Effector CD8-positive, alpha-beta T cell (primary cell): ENCODE measurements around the gene LDLRAD4.

Source experiments
- DNase-seq: peaks from one replicate; lab custom pipeline; 2025; lab: John Stamatoyannopoulos, UW

Gene LDLRAD4

DNA sequence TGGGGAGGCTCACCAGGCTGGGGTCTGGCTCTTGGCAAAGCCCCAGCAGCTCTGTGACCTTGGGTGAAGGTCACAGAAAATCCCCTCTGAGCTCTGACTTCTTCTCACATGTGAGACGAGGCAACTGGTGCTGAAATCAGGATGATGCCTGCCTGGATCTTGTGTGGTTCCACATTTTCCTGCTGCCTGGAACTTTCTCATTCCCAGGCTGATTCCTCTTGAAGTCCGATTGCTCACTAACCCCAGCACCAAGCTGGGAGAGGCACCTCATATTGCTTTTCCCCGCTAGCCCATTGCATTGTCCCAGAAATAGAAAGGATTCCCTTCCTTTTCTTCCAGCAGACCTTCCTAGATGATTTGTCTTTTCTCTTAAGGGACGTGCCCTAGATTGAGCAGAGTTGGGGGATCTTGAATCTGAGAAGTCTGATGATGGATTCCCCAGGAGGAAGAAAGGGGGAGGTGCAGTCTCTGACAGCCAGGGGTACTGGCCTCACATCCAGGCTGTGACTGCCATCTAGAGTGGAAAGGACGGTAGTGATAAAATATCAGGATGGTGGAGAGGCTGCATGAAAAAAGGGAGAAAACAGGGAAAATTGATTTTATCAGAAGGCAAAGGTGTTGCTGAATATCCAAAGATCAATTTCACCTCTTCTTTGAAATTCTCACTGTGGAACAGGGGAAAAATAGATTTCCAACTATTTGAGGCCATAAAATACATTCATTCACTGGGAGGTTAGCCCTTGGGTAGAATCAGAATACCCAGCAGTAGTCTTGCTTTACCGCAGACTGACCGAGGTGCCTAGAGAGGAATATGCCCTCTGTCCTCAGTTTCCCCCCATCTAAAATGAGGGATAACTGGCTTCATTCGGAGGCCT lies 411.5 kb downstream of the LDLRAD4 start:
- peak; percentile 16 for DNase-seq

DNA sequence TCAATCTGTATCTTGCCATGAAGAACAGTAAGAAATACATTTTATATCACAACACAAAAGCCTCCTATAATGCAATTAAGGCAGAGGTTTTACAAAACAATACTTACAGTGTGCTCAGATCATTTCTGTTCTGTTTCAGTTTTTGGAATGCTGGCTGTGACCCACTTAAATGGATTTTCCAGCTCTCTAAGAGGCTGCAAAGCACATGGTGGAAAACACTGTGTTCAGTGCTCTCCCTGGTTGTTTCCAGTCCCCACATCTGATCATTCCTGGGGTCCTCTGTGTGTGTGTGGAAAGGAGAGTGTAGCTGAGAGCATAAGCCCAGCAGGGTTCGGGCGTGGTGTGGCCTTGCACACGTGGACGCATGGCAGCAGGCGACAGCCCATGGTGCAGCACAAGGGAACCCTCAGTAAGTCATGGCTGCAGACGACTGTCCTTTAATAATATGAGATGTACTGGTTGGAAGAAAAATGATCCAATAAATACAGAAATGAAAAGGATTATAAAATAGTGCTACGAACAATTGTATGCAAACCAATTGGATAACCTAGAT lies 412.2 kb downstream of the LDLRAD4 start:
- DNase-seq: no peak

DNA sequence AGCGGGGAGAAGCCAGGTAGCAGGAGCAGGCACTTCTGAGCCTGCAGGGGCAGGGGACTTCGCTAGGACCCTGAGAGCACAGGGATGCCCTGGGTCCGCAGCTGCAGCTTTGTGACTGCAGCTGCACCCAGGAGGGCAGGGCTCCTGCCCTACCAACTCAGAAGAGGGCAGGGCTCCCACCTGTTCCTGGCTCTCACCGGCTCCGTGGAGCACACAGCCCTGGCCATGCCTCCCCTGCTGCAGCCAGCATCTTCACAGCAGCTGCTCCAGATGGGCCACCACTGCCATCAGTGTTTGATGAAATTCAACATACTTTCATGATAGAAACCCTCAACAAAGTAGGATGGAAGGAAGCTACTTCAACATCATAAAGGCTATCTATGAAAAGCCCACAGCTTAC lies 415.1 kb downstream of the LDLRAD4 start:
- DNase-seq: no peak

DNA sequence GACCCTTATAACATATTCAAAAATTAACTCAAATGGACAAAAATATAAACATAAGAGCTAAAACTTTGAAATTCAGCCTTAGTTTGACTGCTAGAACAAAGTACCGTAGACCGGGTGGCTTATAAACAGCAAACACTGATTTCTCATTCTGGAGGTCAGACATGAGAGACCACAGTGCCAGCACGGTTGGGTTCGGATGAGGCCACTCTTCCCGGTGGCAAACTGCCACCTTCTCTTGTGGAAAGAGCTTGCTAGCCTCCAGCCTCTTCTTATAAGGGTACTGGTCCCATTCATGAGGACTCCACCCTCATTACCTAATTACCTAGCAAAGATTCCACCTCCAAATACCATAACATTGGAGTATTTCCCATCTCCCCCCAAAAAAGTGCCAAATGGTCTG lies 416.5 kb downstream of the LDLRAD4 start:
- DNase-seq: no peak

DNA sequence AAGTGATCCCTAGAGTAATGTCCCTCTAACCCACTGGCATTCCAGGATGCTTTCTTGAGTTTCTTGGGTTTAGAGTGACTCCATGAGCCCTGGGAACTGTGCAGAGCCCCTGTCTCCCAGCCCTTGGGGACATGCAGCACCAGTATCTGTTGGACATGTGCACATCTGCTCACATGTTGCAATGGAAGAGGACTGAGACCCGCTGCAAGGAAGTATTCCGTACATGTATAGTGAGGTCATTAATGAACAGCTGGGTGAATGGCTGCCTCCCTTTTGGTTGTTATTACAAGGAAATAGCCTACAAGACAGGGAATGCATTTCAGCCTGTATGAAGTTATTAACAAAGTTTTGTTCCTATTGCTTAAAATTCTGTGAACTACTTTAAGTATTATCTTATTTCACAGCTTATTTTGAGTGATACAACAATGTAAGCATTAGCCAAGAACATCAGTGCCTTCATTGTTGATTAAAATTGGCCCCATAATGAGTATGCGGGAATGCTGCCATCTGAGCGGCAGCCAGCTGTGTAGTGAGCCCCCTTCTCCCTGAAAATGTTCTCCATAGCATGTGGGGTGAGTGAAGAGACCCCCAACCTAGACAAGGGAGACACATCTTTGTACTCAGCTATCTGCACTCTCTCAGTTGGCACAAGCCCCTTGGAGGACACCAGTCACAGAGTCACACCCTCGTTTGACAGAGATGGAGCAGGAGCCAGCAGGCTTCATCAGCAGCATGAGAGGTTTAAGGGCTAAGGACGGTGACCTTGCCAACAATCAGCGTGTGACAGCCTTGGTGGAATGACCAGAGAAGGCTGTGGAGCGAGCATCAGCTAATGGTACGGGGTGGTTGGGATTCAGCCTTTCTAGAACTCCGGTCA lies 420.4 kb downstream of the LDLRAD4 start:
- no peak for DNase-seq

DNA sequence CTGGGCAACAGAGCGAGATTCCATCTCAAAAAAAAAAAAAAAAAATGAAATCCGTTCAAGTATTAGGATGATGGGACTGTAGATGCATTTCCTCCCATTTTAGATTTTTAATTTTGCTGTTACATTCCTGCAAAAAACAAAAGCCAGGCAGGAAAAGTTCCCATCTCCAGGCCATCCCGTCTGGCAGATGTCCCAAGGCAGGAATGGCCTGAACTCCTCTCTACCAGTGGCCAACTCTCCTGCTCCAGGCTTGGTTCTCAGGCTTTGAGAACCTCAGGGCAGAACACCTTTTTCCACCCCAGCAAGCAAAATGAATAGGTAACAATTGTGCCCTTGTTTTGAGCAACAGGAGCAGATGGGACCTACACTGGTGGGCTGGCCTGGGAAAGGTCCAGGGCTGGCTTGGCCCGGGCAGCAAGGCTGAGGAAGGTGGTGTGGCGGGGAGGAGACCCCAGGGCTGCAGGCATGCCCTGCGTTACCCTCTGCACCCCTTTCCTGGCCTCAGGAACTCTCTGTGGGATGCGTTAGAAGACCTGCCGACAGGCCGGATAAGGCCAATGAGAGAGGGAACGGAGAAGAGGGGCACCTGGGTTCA lies 421.8 kb downstream of the LDLRAD4 start:
- no peak for DNase-seq

DNA sequence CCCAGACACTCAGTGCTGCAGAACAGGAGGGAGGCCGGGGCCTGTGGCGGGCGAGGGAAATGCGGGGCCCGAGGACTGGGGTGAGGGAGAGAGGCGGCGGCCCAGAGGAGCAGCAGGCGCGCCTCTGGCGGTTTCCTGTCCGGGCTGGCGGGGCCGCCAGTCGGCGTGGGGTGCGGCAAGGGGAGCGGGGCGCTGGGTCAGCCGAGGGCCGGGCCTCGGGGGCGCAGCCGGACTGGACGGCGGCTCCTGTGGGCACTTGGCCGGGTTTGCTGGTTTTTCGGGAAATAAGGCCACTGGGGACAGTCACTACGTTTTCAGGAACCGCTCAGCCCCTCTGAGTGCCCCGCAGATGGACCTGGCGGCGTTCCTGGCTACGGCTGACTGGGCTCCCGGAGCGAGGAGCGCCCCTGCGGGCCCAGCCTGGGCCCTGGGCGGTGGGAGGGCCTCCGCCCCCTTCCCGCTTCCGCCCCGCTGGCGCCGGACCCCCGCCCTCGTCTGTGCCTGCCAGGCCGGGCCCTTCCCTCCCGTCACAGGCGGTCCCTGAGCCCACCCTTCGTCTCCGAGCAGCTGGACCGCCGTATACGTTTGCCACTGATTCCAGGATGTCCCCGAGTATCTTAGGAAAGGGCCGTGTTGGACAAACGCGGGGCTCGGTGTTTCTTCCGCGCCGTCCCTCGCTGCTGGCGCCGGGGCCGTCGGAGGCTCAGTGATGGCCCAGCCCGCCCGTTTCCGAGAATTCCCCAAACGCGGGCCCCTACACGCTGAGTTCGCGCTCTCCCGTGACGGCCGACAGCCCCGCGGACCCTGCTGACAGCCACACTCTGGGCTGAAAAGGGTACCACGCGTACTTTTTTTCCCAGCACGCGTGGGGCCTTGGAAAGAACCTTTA lies 423.2 kb downstream of the LDLRAD4 start:
- no peak for DNase-seq

DNA sequence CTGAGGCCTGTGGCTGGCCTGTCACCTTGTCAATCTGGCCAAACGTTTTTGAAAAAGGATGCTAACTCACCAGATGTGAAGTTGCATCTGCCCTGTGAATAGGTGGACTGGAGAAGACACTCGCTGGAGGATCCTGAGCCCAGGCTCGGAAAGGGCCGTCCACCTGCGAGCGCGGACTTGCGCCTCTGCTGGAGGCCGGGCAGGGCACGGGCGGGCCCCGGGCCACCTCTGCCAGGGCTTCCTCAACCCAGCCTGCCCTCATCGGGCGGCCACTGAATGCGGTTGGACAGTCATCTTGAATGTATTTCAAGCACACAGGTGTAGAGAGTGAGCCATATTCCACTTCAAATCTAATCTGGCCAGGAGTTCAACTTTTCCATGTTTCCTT lies 423.9 kb downstream of the LDLRAD4 start:
- no peak for DNase-seq

DNA sequence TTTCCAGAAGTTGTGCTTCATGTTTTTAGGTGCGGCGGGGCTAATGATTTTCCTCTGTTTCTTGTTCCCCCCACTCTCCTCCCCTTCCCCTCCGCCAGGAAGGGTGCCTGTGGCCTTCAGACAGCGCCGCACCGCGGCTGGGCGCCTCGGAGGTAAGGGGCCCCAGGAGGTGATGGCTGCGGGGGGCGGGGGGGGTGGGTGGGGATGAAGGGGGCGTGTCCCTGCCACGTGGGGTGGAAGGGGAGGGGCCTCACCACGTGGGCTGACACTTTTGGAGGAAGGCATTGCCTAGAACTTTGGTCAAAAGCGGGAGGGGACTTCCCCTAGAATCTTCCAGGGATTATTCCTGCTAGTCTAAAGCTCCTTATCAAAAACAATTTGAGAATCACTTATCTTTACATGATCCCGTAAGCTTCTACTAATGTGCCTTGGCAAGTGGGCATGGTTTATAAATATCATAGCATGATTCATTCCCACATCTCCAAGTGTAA lies 424.7 kb downstream of the LDLRAD4 start:
- DNase-seq: no peak

DNA sequence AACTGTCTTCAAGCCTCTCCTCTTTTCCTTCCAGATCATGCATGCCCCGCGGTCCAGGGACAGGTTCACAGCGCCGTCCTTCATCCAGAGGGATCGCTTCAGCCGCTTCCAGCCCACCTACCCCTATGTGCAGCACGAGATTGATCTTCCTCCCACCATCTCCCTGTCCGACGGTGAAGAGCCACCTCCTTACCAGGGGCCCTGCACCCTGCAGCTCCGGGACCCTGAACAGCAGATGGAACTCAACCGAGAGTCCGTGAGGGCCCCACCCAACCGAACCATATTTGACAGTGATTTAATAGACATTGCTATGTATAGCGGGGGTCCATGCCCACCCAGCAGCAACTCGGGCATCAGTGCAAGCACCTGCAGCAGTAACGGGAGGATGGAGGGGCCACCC lies 426.5 kb downstream of the LDLRAD4 start:
- DNase-seq: no peak

DNA sequence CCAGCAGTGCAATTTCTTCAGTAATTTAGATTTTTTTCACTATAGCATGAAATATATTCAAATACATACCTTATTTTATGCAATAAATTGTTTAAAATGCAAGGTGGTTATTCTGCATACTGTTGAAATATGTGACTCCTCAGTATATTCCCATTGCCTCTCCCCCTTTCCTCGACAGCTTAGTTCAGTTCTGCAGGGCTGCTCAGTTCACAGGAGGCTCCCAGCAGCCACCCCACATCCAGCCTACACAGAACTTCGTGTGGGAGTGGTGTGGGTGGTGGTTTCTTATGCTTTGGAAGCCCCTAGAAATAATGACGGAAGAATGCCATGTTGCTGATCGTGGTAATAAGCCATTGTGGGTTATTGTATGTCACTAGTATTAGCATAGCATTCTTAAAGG lies 428.1 kb downstream of the LDLRAD4 start:
- no peak for DNase-seq

DNA sequence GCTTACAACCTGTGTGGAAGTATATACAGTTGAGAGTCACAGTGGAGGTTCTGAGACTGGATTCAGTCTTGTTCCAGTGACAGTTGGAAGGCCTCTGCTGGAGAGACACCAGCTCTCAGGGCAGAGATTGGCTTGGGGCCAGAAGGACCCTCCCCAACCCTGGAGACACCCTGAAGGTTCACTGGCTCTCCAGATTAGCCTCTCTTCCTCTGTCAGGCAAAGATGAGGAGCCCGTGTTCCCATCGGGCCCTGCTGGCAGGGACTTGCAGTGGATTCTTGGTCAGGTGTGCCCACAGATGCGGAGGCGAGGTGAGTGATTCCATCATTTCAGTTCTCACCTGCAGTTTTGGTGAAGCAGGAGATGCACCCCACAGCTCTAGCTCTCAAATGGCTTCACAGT lies 429.2 kb downstream of the LDLRAD4 start:
- DNase-seq: no peak

DNA sequence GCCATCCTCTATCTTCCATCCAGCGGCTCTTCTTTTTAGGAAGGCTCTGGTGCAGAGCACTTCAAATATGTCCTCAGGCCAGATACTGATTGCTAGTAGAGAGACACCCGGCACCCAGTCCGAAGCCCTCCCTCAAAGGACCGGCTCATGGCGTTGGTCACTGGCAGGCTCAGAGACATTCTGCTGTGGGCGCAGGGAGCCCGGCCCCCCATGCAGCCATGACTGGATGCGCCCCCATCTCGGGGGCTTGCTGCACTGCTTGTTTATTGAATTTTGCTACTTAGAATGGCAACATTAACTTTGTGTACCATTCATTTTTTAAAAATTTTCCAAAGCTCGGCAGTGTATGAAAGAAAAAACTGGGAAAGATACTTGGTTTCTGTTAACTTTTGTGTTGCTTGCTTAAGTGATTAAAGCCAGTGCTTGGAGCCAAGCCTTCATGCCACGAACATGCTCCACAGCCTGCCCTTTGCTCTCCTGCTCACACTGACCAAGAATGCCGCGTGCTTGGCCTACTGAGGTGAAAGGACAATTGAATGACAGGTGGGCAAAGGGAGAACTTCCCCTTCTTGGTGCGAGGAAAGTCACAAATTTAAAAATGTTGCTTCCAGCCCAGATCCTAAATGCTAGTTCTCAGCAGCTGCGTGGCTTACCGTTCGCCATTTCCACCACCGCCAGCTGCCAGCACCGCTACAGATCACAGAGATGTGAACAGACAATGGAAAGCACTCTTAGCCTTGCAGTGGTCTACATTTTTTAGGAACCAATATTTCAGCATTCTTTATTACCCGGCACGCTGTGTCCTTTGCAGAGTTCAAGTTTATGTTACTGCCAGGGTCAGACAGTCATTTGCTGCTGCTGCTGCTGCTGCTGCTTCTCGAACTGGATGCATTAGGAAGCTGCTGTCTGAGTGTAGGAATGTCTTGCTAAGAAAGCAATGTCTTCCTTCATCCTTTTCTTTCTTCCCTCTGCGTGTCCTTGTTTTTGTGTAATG lies 431.1 kb downstream of the LDLRAD4 start:
- DNase-seq: no peak

DNA sequence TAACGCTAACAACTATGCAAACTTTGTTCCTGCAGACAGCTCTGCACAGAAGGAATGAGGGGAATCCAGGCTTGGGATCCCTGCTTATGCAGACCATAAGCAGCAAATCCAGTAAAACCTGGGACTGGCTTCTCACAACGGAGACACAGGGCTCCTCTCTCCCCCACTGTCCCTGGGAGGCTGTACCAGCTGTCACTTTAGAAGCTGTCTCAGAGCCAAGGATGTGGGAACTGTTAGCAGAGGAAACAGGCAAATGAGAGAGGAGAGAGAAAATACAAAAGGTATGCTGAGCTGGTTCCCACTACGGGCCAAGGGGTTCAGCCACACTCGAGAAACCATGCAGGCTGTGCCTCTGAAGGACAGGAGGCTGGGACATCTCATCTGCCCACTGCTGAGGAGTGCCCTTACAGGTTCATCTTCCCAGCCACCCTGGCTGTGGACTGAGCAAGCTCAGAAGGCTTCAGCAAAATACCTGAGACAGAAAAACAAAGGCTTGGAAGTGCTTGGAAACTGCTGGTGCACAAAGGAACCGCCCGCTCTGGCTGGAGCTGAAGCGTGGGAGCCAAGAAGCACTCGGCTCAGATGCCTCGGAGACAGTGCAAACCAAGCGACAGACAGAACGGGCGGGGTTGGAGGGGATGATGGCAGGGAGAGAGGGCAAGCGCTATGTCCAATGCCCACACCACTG lies 435.3 kb downstream of the LDLRAD4 start:
- no peak for DNase-seq

DNA sequence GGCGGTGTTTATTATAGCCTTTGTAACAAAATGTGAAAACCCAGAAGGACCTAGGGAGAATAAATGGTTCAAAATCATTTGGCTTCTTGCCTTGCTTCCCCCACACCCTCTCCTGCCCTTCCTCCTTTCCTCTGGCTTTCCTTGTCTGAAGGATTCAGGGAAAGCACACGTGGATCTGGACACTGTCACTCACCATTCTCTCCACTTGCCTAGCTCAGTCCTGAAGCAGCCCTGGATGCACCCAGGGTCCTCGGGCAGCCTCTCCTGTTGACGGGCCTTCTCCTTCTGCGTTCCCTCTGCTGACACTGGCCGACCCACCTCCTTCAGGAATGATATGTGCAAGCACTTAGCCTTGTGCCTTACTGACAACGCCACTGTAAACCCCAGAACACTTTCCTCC lies 439.4 kb downstream of the LDLRAD4 start:
- no peak for DNase-seq

DNA sequence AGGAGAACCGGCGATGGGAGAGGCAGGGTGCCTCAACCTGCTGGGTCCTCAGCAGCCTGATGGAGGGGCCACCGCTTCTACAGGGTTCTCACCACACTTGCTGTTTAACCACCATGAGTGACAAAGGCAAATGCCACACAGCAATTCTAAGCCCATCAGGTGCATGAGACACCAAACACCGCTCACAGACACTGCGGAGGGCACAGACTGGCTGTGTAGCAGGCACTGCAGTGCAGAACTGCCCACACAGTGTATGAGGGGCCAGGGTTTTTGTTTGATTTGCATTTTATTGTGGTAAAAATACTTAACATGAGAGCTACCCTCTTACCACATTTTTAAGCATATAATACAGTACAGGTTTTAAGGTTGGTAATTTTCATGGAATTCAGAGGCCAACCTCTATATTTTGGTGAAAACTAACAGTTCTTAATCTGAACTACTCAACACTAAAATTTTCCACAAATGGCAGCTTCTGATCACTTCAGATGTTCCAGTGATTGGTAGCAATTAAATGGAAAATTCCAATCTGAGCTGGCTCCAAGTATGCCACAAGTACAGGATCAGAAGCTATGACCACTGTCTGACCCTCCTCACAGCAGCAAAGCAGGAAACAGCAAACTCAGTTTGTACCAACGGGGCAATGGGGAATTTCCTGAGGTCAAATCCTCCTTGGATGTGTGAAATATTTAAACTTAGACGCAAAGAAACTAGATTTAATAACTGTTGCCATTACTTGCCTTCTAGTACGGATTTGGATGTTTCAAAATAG lies 440.1 kb downstream of the LDLRAD4 start:
- DNase-seq: no peak

DNA sequence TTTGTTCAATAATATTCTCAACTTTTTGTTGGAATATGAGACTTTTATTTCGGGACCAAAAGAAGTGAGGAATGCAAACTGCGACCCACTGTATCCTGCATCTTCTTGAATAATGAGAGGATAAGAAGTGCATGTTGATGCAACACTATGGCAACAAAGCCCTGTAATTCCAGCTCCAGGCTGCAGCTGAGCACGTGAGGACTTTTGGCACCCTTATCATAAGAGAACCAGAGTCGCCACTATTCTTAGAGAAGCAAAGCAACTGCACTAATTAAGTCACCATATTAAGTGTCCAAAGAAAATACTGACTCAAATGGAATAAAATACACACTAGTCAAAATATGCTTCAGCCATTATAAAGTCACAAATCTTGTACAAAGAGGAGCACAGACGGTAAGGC lies 441.9 kb downstream of the LDLRAD4 start:
- no peak for DNase-seq

DNA sequence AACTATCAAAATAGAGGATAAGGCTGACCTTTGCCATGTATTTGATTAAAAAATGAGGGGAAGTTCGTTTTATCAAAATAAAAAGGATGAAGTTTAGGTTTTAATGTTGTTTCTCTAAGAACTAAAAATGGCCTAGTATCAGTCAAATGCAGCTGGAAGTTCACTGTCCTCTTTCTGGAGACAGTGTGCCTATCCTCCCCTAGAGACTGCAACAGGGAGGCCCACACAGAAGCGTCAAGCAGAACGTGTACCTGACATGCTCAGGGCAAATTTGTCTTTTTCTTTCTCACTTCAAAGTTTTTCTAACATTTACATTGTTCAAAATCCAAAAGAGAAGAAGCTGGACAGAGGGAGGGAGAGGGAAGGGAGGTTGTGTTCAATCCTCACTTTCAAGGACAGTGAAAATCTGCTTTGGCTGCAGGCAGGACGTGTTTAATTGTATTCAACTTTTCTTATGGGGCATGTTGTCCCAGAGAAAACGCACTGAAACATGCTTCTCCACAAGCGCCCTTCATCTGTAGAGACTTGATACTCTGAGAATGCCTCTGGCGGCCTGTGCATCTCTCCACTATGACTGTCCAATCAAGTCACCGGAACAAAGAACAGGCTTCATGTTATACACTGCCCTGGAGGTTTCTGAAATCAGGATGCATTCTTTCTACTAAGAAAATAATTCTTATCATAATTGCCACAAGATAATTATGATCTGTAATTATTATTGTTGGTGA lies 442.7 kb downstream of the LDLRAD4 start:
- no peak for DNase-seq
